ENCODE measurements around the gene COQ9. TPM values are rescaled to one million over a fixed set of nuclear protein-coding genes. Genes with fewer than 3 reads are reported as not detected.

COQ9 gene
- total RNA-seq, 1 experiment from 2014 or later: 32.9 TPM

DNA sequence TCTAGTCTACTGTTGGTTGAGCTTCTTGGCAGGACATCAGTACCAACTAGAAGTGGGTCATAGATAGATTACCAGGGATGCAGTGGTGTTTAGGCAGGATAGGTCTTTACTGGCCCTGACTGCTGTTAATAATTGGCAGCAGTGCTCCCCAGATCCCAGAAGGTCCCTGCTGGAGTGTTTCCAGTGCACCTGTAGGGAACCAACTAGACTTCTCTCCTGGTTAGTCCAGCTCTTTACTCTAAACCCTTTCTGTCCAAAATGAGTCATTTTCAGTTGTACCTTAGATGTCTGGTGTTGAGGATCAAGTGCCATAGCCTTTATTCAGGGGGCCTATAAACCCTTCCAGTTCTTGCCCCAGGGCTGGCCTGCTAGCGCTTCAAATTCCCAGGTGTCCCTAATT, 23.9 kb downstream of the COQ9 start:
- Mint-ChIP-seq H3K36me3 (ENCODE audit: insufficient read depth in 1 of 3, low read depth in 3 of 3) (peaks cover 31 to 61% (median 52%) of the 10 kb centered on the region in 3 experiments), H3K4me1 (peaks cover 25 to 31% of the 10 kb centered on the region in 2 experiments), H3K9me3 (no peaks in the 10 kb centered on the region), H3K4me3 (no peak overlapping the region), H3K27me3 (ENCODE audit: low read depth) (no peaks in the 10 kb centered on the region), H3K27ac (no peak overlapping the region)
- Histone ChIP-seq H3T11ph (ENCODE audit: low read length) (no peak overlapping the region), H3K9me3 (ENCODE audit: control insufficient read depth, low read depth, low read length) (no peaks in the 10 kb centered on the region), H3K18ac (ENCODE audit: insufficient read length, low read depth, low read length) (no peak overlapping the region), H3K27ac (ENCODE audit: insufficient read length, low read depth, low read length) (no peak overlapping the region), H2AK5ac (ENCODE audit: insufficient read length, low read length) (no peak overlapping the region), H2BK120ac (ENCODE audit: low read depth, low read length, poor library complexity, severe bottlenecking) (no peak overlapping the region), H3K4ac (ENCODE audit: low read depth, low read length) (no peak overlapping the region), H3K4me2 (ENCODE audit: insufficient read depth, insufficient read length, low read length) (no peak overlapping the region), H3K56ac (ENCODE audit: insufficient read length, low read depth, low read length) (no peak overlapping the region), H3K27me3 (ENCODE audit: insufficient read depth, low read length) (no peaks in the 10 kb centered on the region), H2AFZ (ENCODE audit: low read length) (no peak overlapping the region), H3K79me1 (ENCODE audit: insufficient read depth, low read depth, low read length, poor library complexity, severe bottlenecking) (no peaks in the 10 kb centered on the region), H3K23ac (ENCODE audit: insufficient read length, low read depth, low read length) (no peak overlapping the region), H2BK12ac (ENCODE audit: insufficient read length, low read depth, low read length) (no peak overlapping the region), H2BK15ac (ENCODE audit: low read depth, low read length) (no peak overlapping the region), H4K8ac (replicated peaks; ENCODE audit: insufficient read length, low read depth, low read length) (no peak overlapping the region), H3K9ac (ENCODE audit: extremely low read depth, insufficient read length, low read length) (no peak overlapping the region), H3K79me2 (ENCODE audit: insufficient read depth, low read length) (no peaks in the 10 kb centered on the region), H2BK20ac (ENCODE audit: low read depth, low read length, poor library complexity, severe bottlenecking) (no peak overlapping the region), H4K5ac (ENCODE audit: insufficient read length, low read depth, low read length) (no peak overlapping the region), H3K4me1 (ENCODE audit: insufficient read depth, low read length) (peaks cover 14% of the 10 kb centered on the region; the same call in 1 of the 2 replicates), H3K14ac (ENCODE audit: insufficient read depth, low read length) (no peak overlapping the region), H4K20me1 (ENCODE audit: control insufficient read depth, insufficient read depth, insufficient read length) (no peaks in the 10 kb centered on the region), H4K91ac (ENCODE audit: insufficient read length, low read depth, low read length) (no peak overlapping the region), H3K23me2 (ENCODE audit: insufficient read length, low read depth, low read length, poor library complexity, severe bottlenecking) (no peaks in the 10 kb centered on the region), H2BK5ac (ENCODE audit: insufficient read length, low read length) (no peak overlapping the region)
- TF ChIP-seq, protein P1, sequence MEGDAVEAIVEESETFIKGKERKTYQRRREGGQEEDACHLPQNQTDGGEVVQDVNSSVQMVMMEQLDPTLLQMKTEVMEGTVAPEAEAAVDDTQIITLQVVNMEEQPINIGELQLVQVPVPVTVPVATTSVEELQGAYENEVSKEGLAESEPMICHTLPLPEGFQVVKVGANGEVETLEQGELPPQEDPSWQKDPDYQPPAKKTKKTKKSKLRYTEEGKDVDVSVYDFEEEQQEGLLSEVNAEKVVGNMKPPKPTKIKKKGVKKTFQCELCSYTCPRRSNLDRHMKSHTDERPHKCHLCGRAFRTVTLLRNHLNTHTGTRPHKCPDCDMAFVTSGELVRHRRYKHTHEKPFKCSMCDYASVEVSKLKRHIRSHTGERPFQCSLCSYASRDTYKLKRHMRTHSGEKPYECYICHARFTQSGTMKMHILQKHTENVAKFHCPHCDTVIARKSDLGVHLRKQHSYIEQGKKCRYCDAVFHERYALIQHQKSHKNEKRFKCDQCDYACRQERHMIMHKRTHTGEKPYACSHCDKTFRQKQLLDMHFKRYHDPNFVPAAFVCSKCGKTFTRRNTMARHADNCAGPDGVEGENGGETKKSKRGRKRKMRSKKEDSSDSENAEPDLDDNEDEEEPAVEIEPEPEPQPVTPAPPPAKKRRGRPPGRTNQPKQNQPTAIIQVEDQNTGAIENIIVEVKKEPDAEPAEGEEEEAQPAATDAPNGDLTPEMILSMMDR (conservative IDR thresholded peaks at IDR 0.05): no peak
- no peak for DNase-seq
- no CpG with 5 or more reads among the region's 1 CpG for WGBS (ENCODE audit: extremely low coverage, insufficient read length, low lambda C conversion rate)

All from H9 (cell line).